Fibroblast of villous mesenchyme (primary cell): ENCODE results near the gene TSPAN14. TPM values are rescaled to one million over a fixed set of nuclear protein-coding genes. Genes with fewer than 3 reads are reported as not detected.

Source experiments
- DNase-seq: peaks from one replicate; pipeline ENCODE4 v3.0.0-alpha.2; 2010; ENCODE audit warnings: low read depth
- H3K4me3 ChIP-seq: 2 replicates; pipeline ENCODE4 v1.5.1; 2011; ENCODE audit warnings: low read depth, mild to moderate bottlenecking, low read length
- total RNA-seq: library from RNA; depleted of rRNA; stranded (reverse); fragments of >200 nt; gene quantifications from 2 replicates; pipeline ENCODE4 v1.2.3, GENCODE V29; 2012
- TF ChIP-seq, protein P1 (sequence below): IDR thresholded peaks from 2 replicates; pipeline ENCODE4 v1.5.1; 2012; ENCODE audit warnings: low read depth, mild to moderate bottlenecking, low read length; ENCODE audit not compliant: insufficient read depth

The TSPAN14 gene
- total RNA-seq, 1 donor = 51.4 TPM

DNA sequence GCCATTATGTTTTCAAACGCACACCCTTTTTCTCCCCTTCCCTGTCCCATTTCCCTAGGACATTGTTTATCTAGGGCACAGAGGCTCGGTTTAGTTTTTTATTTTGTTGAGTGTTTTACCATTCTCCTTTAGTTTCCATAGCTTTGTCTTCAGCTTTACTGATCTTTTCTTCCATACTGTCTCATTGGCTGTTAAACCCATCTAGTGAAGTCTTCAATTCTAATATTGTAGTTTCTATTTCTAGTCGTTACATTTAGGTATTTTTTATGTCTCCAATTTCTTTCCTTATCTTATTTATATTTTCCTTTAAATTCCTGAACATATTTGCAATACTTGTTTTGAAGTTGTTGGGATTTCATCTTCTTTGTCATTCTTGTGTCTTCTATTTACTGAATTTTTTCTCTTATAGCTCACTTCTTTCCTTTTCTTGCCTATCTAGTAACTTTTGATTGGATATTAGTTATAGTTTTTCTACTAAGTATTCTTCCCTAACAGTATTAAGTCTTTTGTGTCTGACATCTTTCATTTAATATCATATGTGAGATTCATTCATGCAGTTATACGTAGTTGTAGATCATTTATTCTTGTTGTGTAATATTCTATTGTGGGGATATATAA, 42.6 kb downstream of the TSPAN14 start:
- TF ChIP-seq, protein P1, sequence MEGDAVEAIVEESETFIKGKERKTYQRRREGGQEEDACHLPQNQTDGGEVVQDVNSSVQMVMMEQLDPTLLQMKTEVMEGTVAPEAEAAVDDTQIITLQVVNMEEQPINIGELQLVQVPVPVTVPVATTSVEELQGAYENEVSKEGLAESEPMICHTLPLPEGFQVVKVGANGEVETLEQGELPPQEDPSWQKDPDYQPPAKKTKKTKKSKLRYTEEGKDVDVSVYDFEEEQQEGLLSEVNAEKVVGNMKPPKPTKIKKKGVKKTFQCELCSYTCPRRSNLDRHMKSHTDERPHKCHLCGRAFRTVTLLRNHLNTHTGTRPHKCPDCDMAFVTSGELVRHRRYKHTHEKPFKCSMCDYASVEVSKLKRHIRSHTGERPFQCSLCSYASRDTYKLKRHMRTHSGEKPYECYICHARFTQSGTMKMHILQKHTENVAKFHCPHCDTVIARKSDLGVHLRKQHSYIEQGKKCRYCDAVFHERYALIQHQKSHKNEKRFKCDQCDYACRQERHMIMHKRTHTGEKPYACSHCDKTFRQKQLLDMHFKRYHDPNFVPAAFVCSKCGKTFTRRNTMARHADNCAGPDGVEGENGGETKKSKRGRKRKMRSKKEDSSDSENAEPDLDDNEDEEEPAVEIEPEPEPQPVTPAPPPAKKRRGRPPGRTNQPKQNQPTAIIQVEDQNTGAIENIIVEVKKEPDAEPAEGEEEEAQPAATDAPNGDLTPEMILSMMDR = no peak
- no peak for DNase-seq
- H3K4me3 ChIP-seq = no peak overlapping the region

DNA sequence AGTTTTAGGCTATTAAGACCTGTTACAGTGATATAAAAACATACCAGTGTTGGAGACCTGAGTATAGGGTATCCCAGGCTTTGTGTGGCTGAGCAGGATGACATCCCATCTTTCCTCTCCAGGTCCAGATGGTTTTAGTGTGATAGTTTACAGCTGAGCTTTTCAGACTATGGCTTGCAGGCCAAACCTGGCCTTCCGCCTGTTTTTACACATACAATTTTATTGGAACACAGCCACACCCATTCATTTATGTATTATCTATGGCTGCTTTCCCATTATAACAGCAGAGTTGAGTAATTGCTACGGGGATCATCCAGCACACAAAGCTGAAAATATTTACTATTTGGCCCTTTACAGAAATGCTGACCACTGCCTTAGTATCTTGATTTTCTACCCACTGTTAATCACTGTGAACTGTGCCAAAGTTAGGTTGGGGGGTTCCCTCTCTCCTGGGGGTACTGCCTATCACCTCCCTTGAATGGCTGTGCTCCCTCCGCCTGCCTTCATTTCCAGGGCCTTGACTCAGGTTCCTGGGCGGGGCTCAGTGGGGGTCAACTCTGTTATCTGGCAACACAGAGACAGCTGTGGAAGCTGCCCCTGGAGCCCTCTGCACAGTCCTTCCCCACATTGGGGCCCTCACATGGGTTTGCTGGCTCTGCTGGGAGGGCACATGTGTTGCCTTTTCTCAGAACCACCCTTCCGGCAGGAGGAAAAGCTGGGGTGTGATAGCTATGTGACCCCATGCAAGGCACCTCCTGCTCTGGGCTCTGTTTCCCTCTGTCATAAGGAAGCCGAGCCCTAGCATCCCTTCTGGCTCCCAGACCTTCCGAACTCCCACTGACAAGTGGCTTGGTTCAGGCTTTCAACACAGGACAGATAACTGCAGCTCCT, 43.3 kb downstream of the TSPAN14 start:
- DNase-seq = peak; percentile 86
- TF ChIP-seq, protein P1 = no peak

DNA sequence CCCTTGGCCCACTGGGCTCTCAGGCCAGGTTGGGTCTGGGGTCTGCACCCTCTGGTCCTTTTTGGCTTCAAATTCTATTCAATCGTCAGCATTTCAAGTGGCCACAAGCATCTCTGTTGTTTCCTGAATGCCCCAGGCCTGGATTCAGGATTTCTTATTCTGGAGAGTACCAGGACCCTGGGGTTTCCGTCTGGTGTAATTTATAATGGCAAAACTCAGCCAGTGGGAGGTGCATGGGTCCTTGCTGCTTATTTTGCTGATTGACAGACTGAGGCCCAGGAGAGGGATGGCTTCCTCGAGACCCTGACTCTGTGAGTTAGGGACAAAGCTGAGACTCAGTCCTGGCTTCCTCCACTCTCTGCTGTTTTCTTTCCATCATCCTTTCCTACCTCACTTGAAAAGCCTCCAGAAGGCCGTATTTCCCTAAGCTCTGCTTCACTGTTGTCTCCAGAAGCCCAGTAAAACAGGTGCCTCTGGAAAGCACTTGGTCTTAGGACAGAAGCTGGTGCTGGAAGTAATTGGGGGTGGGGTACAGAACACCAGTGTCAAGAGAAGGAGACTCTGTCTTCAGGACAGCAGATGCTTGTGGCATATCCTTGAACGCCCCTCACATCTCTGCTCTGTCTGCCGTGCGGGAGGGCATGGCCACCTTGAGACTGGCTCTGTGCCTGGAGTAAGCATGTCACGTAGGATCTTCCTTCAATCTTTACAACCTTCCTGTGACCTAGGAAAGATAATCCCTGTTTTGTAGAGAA, 44.1 kb downstream of the TSPAN14 start:
- no peak for DNase-seq
- H3K4me3 ChIP-seq = no peak overlapping the region
- TF ChIP-seq, protein P1 = no peak

More for the DNA sequence above, 43.3 kb downstream of the TSPAN14 start:
- no peak overlapping the region for H3K4me3 ChIP-seq

DNA sequence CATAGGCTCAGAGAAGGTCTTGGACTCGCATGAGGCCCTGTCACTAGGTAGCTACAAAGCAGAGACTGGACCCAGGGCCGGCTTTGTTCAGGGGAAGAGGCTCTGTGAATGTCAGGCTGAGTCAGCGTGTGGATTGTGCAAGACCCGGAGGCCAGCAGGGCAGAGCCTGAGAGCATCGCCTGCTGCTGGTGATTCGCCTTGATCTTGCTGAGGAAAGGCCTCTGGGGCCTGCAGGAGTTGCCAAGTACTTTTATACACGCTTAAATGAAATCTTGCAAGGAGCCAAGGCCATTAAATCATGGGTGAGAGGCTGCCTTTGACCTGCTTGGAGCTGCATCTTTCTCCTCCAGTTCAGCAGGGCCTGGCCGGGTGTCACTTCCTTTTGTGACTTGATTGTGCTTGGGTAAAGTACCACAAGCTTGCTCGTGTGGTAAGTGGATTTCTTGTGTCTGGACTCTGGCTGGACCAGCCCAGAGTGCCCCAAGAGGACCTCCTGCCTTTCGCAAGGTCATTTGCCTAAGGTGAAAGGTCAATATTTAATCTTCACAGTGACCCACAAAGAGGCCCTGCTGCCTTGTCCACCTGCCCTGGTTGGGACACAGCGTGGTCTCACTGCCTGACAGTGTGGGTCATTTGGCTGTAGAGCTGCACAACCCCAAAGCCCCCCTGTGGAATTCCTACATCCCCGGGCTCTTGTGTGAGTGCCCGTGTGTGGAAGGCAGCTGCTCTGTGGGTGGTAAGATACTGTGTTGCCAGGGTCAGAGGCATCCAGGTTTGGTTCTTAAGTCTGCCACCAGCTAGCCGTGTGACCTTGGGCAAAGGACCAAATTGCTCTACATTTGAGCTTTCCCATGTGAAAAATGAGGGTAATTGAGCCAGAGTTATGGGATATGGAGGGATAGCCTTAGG, 45.0 kb downstream of the TSPAN14 start:
- TF ChIP-seq, protein P1 = no peak
- H3K4me3 ChIP-seq = no peak overlapping the region
- peak; percentile 99 for DNase-seq

DNA sequence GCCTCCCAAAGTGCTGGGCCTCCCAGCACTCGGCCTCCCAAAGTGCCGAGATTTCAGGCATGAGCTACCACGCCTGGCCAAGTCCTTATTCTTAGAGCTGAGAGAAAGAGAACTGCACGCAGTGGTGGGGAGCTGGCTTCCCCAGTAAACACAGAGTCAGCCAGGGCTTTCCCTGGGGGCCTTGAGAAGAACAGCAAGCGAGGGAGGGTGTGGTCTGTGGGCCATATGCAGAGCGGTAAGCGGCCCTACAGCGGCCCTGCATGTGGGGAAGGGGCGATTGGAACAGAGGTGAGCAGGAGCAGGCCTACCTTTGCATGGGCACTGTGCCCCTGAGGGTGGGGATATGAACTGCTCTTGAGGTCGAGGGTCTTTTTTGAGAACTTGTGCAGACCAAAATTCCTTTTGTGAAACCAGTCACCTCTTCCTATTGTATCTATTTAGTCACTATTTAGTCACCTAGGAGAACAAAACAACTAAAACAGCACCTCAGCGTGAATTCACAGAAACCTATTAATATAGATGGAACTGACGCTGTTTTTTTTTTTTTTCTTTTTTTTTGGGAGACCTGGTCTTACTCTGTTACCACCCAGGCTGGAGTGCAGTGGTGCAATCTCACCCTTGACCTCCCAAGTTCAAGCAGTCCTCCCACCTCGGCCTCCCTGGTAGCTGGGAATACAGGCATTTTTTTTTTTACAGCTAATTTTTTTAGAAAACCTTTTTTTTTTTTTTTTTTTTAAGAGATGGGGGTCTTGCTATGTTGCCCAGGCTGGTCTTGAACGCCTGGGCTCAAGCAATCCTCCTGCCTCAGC, 46.7 kb downstream of the TSPAN14 start:
- no peak overlapping the region for H3K4me3 ChIP-seq
- TF ChIP-seq, protein P1 = no peak
- peak; percentile 37 for DNase-seq
